Measurements from ENCODE around the gene ZWINT. TPM values are rescaled to one million over a fixed set of nuclear protein-coding genes. Genes with fewer than 3 reads are reported as not detected.

Gene ZWINT
- total and polyA plus RNA-seq, 2 of the 13 experiments (the other 11 are each of a cell fraction or from before 2014, with no cell fraction given) = 27.3 to 121 TPM

DNA sequence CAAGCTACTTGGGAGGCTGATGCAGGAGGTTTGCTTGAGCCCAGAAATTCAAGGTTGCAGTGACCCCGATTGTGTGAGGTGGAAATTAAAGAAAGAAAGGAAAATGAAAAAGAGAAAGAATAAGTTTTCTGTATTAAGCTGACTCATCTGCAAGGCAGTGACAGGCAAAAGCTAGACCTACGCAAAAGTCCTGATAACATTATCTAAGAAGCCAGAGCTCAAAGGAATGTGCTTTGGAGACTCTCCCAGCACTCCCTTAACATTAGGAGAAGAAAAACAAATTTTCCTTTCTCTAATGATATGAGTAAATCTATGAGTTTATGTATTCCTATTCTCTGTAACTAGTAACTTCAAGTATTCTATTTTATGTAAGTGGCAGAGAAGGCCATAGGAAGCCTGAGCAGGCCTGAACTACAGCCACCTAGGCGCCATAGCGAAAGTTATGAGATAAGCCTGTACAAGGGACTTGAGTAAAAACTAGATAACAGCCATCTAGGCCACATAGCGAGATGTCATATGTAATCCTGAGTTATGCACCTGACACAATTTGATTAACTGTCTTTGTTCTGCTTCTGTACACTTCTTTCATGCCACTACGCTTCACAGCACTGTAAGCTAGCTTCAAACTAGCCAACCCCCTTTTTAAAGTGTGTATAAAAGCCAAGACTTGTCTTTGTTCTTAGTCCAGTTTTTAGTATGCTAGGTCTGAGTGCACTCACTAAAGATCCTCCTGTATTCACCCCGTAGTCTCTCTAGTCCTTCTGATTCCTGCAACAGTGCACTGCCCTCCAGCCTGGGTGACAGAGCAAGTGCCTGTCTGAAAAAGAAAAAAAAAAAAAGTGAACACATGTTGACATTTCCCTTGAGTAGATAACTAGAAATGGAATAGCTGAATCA lies 9.4 kb upstream of the ZWINT start:
- peaks cover 19% of the 10 kb centered on the region for H3K9me3 ChIP-seq (ENCODE audit: low read length)
- TF ChIP-seq, protein P1, sequence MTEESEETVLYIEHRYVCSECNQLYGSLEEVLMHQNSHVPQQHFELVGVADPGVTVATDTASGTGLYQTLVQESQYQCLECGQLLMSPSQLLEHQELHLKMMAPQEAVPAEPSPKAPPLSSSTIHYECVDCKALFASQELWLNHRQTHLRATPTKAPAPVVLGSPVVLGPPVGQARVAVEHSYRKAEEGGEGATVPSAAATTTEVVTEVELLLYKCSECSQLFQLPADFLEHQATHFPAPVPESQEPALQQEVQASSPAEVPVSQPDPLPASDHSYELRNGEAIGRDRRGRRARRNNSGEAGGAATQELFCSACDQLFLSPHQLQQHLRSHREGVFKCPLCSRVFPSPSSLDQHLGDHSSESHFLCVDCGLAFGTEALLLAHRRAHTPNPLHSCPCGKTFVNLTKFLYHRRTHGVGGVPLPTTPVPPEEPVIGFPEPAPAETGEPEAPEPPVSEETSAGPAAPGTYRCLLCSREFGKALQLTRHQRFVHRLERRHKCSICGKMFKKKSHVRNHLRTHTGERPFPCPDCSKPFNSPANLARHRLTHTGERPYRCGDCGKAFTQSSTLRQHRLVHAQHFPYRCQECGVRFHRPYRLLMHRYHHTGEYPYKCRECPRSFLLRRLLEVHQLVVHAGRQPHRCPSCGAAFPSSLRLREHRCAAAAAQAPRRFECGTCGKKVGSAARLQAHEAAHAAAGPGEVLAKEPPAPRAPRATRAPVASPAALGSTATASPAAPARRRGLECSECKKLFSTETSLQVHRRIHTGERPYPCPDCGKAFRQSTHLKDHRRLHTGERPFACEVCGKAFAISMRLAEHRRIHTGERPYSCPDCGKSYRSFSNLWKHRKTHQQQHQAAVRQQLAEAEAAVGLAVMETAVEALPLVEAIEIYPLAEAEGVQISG (CRISPR knock-in tag; IDR thresholded peaks at IDR 0.05) = no peak
- TF ChIP-seq CBX1 (IDR thresholded peaks at IDR 0.05; ENCODE audit: low read depth) = peak; percentile 53
- no peak for TF ChIP-seq HMG20A (CRISPR knock-in tag; IDR thresholded peaks at IDR 0.05; ENCODE audit: borderline replicate concordance)
- FAIRE-seq (no peak), ATAC-seq (no peak), DNase-seq (ENCODE audit: low spot score) (no peak)
- ChIA-PET POLR2A (no interaction called here), CTCF (ENCODE audit: low intra/inter-chr PET ratio, low total read pairs) (no interaction called here)
- H3K36me3 ChIP-seq (replicated peaks in 1 of 2; ENCODE audit: control insufficient read depth in 1 of 2, insufficient read depth in 2 of 2, low read length in 2 of 2) = no peaks in the 10 kb centered on the region
- H3K27me3 ChIP-seq (ENCODE audit: control insufficient read depth in 1 of 2, insufficient read depth in 2 of 2, low read length in 2 of 2) = no peaks in the 10 kb centered on the region
- no TSS peak for BruUV-seq (replicated peaks)
- WGBS (ENCODE audit: low lambda C conversion rate) = 30% methylated on average over 7 of the region's 7 CpGs
- H3K27ac ChIP-seq (ENCODE audit: extremely low read length, insufficient read depth, low read length) = no peak overlapping the region
- intact Hi-C loops (cut with micrococcal nuclease; ENCODE audit: unreplicated experiment) (no loop called here), in situ Hi-C loops (cut with HindIII; ENCODE audit: extremely low pct_ligation_motif_present, low pct_unique_long_range_greater_than_20kb) (no loop called here)
- H3K4me2 ChIP-seq (ENCODE audit: low read depth, low read length) = no peak overlapping the region
- H3K4me1 ChIP-seq (ENCODE audit: insufficient read depth, low read length) = no peaks in the 10 kb centered on the region
- H2AFZ ChIP-seq (ENCODE audit: low read length) = no peak overlapping the region
- no peak overlapping the region for H3K4me3 ChIP-seq (replicated peaks in 1 of 3; ENCODE audit: insufficient read depth in 1 of 3, low read depth in 2 of 3, low read length in 3 of 3)
- H4K20me1 ChIP-seq (ENCODE audit: insufficient read depth, low read length) = no peaks in the 10 kb centered on the region
- no peaks in the 10 kb centered on the region for H3K79me2 ChIP-seq (ENCODE audit: insufficient read depth, low read length)
- no peak overlapping the region for H3K9ac ChIP-seq (ENCODE audit: insufficient read depth, low read depth, low read length)

DNA sequence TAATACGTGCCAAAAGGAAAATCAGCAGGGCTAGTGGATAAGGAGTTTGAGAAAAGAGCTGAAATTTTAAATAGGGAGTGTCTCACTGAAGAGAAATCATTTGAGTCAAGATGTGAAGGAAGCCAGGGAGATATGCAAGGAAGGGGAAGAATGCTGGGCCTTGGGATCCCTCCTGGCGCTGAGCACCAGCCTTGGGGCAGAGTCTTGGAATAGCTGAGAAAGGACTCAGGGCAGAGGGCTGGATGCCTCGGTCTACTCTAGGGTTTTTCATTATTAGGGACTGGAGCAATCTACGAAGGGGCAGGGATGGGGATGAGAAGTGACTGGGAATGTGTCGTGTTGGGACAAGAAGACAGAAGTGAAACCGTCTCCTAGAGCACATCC lies 484 bp downstream of the ZWINT start:
- H3K4me3 ChIP-seq (replicated peaks in 1 of 3; ENCODE audit: insufficient read depth in 1 of 3, low read depth in 2 of 3, low read length in 3 of 3) = peak overlapping the region; percentile 58 to 87 (median 81)
- BruUV-seq (replicated peaks) = TSS peak; percentile 68
- POLR2A ChIA-PET = no interaction called here
- TF ChIP-seq, protein P2, sequence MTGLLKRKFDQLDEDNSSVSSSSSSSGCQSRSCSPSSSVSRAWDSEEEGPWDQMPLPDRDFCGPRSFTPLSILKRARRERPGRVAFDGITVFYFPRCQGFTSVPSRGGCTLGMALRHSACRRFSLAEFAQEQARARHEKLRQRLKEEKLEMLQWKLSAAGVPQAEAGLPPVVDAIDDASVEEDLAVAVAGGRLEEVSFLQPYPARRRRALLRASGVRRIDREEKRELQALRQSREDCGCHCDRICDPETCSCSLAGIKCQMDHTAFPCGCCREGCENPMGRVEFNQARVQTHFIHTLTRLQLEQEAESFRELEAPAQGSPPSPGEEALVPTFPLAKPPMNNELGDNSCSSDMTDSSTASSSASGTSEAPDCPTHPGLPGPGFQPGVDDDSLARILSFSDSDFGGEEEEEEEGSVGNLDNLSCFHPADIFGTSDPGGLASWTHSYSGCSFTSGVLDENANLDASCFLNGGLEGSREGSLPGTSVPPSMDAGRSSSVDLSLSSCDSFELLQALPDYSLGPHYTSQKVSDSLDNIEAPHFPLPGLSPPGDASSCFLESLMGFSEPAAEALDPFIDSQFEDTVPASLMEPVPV (CRISPR knock-in tag; IDR thresholded peaks at IDR 0.05) = 0 out of 2 replicates have a peak, but pooled peaks have one; percentile 33
- TF ChIP-seq ZSCAN30 (CRISPR knock-in tag; IDR thresholded peaks at IDR 0.05) (no peak), KLF9 (CRISPR knock-in tag; IDR thresholded peaks at IDR 0.05; ENCODE audit: low read depth) (no peak), ARID2 (CRISPR knock-in tag; IDR thresholded peaks at IDR 0.05; ENCODE audit: borderline replicate concordance) (0 out of 2 replicates have a peak, but pooled peaks have one; percentile 2)
- TF ChIP-seq, protein P3, sequence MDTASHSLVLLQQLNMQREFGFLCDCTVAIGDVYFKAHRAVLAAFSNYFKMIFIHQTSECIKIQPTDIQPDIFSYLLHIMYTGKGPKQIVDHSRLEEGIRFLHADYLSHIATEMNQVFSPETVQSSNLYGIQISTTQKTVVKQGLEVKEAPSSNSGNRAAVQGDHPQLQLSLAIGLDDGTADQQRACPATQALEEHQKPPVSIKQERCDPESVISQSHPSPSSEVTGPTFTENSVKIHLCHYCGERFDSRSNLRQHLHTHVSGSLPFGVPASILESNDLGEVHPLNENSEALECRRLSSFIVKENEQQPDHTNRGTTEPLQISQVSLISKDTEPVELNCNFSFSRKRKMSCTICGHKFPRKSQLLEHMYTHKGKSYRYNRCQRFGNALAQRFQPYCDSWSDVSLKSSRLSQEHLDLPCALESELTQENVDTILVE (CRISPR knock-in tag; IDR thresholded peaks at IDR 0.05) = no peak

More for the DNA sequence above, 484 bp downstream of the ZWINT start:
- Histone ChIP-seq H2AFZ (ENCODE audit: low read length) (peak overlapping the region; percentile 2), H3K9me3 (ENCODE audit: low read length) (no peaks in the 10 kb centered on the region), H3K9ac (ENCODE audit: insufficient read depth, low read depth, low read length) (peak overlapping the region; percentile 74), H3K4me2 (ENCODE audit: low read depth, low read length) (peak overlapping the region; percentile 83), H3K4me1 (ENCODE audit: insufficient read depth, low read length) (peaks cover 29% of the 10 kb centered on the region), H3K79me2 (ENCODE audit: insufficient read depth, low read length) (peaks cover 13% of the 10 kb centered on the region), H4K20me1 (ENCODE audit: insufficient read depth, low read length) (no peaks in the 10 kb centered on the region), H3K36me3 (replicated peaks in 1 of 2; ENCODE audit: control insufficient read depth in 1 of 2, insufficient read depth in 2 of 2, low read length in 2 of 2) (peaks cover 1 to 13% of the 10 kb centered on the region in 2 experiments; a peak in 1 of 5 replicates), H3K27me3 (ENCODE audit: control insufficient read depth in 1 of 2, insufficient read depth in 2 of 2, low read length in 2 of 2) (no peaks in the 10 kb centered on the region; a peak in 1 of 5 replicates), H3K27ac (ENCODE audit: extremely low read length, insufficient read depth, low read length) (peak overlapping the region; percentile 28)
- DNase-seq (ENCODE audit: low spot score) (no peak), ATAC-seq (no peak), FAIRE-seq (no peak)
- intact Hi-C loops (cut with micrococcal nuclease; ENCODE audit: unreplicated experiment) = no loop called here
- CTCF ChIA-PET (ENCODE audit: low intra/inter-chr PET ratio, low total read pairs) = no interaction called here
- in situ Hi-C loops (cut with HindIII; ENCODE audit: extremely low pct_ligation_motif_present, low pct_unique_long_range_greater_than_20kb) = no loop called here
- 5% methylated on average over 6 of the region's 6 CpGs for WGBS (ENCODE audit: low lambda C conversion rate)
